GM12878 (cell line): Measurements from ENCODE around the gene TMC7.

Experiments used
- CTCF ChIP-seq, 3 experiments: IDR thresholded peaks in 2 of 3; conservative IDR thresholded peaks in 1 of 3; 2 replicates each; pipeline ENCODE4 v1.5.1; 2011; ENCODE audit warnings: low read depth in 3 of 3, low read length in 3 of 3, mild to moderate bottlenecking in 3 of 3, control low read depth in 2 of 3, moderate library complexity in 2 of 3, inconsistent platforms in 1 of 3, mixed read lengths in 1 of 3; ENCODE audit not compliant: control insufficient read depth in 2 of 3, insufficient read depth in 1 of 3; ENCODE audit errors: extremely low read depth in 1 of 3
- POLR2A ChIP-seq: IDR thresholded peaks from 2 replicates; pipeline ENCODE4 v1.6.1; 2011; ENCODE audit warnings: low read depth, mild to moderate bottlenecking, low read length
- SRF ChIP-seq, 2 experiments: IDR thresholded peaks; 2 replicates each; pipeline ENCODE4 v1.6.1; 2011; ENCODE audit warnings: low read depth in 2 of 2, low read length in 2 of 2, mild to moderate bottlenecking in 1 of 2, moderate library complexity in 1 of 2

DNA sequence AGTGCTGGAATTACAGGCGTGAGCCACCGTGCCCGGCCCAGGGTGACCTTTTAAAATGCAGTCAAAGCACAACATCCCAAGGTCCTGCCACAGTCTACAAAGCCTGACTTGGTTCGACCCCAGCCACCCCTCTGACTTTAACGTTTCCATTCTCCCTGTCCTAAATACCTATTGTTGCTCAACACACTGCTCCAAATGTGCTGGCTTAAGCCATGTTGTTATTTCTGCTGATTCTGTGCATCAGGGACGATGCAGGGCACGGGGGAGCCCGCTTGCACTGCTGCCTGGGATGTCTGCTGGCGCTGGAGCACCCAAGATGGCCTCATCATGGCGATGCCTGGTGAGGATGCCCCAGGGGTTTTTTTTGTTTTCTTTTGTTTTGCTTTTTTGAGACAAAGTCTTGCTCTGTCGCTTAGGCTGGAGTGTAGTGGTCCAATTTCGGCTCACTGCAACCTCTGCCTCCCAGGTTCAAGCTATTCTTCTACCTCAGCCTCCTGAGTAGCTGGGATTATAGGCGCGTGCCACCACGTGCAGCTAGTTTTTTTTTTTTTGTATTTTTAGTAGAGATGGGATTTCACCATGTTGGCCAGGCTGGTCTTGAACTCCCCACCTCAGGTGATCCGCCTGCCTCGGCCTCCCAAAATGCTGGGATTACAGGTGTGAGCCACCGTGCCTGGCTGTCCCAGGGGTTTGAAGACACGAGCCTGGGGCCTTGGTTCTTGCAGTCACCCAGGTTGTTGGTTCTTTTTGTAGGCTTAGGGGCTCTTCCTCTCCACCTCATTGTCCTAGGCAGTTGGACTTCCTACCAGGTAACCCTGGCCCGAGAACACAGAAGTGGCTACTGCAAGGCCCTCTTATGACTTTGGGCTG is 22.9 kb downstream of the TMC7 start:
- TF ChIP-seq CTCF (IDR thresholded peaks at IDR 0.05 in 2 of 3, conservative IDR thresholded peaks at IDR 0.05 in 1 of 3; ENCODE audit: control insufficient read depth in 2 of 3, extremely low read depth in 1 of 3, insufficient read depth in 1 of 3, low read depth in 3 of 3, low read length in 3 of 3) (no peak), POLR2A (no peak), SRF (IDR thresholded peaks at IDR 0.05; ENCODE audit: low read depth in 2 of 2, low read length in 2 of 2) (no peak)
